BLaER1 treated with 17β-estradiol and CSF1 and Interleukin-3, amounts not matched to agents 10 nM and 100 nM (cell line): ENCODE measurements around the gene WDR72.
"Not testable (repeated sequence)": the region's sequence is repeated elsewhere in the genome, so short reads cannot be mapped to it uniquely, and the experiment has no call there.

Experiments used
- H3K27ac ChIP-seq, 11 experiments: shearing (Covaris generic); formaldehyde crosslinking; 2 replicates each; pipeline ENCODE4 v1.8.1; 2022
- H3K27me3 ChIP-seq, 11 experiments: shearing (Covaris generic); formaldehyde crosslinking; 2 replicates each; pipeline ENCODE4 v1.8.1; 2022
- H3K36me3 ChIP-seq, 11 experiments: shearing (Covaris generic); formaldehyde crosslinking; 2 replicates each; pipeline ENCODE4 v1.8.1; 2022
- H3K4me1 ChIP-seq, 10 experiments: shearing (Covaris generic); formaldehyde crosslinking; 2 replicates each; pipeline ENCODE4 v1.8.1; 2022
- H3K4me2 ChIP-seq, 11 experiments: shearing (Covaris generic); formaldehyde crosslinking; 2 replicates each; pipeline ENCODE4 v1.8.1; 2022
- H3K4me3 ChIP-seq, 10 experiments: shearing (Covaris generic); formaldehyde crosslinking; 2 replicates each; pipeline ENCODE4 v1.8.1; 2022
- H3K9ac ChIP-seq, 11 experiments: shearing (Covaris generic); formaldehyde crosslinking; 2 replicates each; pipeline ENCODE4 v1.8.1; 2022
- H3K9me3 ChIP-seq, 11 experiments: shearing (Covaris generic); formaldehyde crosslinking; replicated peaks in 1 of 11; 2 replicates each; pipeline ENCODE4 v1.8.1; 2022
- H4K20me1 ChIP-seq, 11 experiments: shearing (Covaris generic); formaldehyde crosslinking; 2 replicates each; pipeline ENCODE4 v1.8.1; 2022
- Cebpa-rat ChIP-seq, 11 experiments: shearing (Covaris generic); IDR thresholded peaks; 2 replicates each; pipeline ENCODE4 v1.8.1; 2022

The WDR72 gene

GRCh38 chr15:53716909-53717876 lies 42.3 kb downstream of the WDR72 start:
- Histone ChIP-seq H3K27me3 (no peaks in the 10 kb centered on the region), H3K36me3 (no peaks in the 10 kb centered on the region), H4K20me1 (no peaks in the 10 kb centered on the region), H3K4me2 (no peak overlapping the region), H3K27ac (no peak overlapping the region), H3K4me3 (no peak overlapping the region), H3K9ac (no peak overlapping the region), H3K9me3 (no peaks in the 10 kb centered on the region), H3K4me1 (no peaks in the 10 kb centered on the region)
- no peak for TF ChIP-seq Cebpa-rat (IDR thresholded peaks at IDR 0.05)

- H3K27ac ChIP-seq: no peak overlapping the region
- no peaks in the 10 kb centered on the region for H3K27me3 ChIP-seq
- no peaks in the 10 kb centered on the region for H4K20me1 ChIP-seq
- H3K9ac ChIP-seq: no peak overlapping the region
- H3K4me2 ChIP-seq: no peak overlapping the region
- no peak overlapping the region for H3K4me3 ChIP-seq
- H3K9me3 ChIP-seq: no peaks in the 10 kb centered on the region
- TF ChIP-seq Cebpa-rat (IDR thresholded peaks at IDR 0.05): no peak
- H3K36me3 ChIP-seq: no peaks in the 10 kb centered on the region
- H3K4me1 ChIP-seq: peaks cover 8 to 14% (median 10%) of the 10 kb centered on the region in 10 experiments; a peak in 16 of 20 replicates
Observed at GRCh38 chr15:53713218-53713617, 46.2 kb downstream of the WDR72 start.

- H4K20me1 ChIP-seq: no peaks in the 10 kb centered on the region
- H3K4me2 ChIP-seq: no peak overlapping the region
- H3K4me1 ChIP-seq: peaks cover 8 to 14% (median 10%) of the 10 kb centered on the region in 10 experiments; a peak in 16 of 20 replicates
- H3K9me3 ChIP-seq: no peaks in the 10 kb centered on the region
- no peak for TF ChIP-seq Cebpa-rat (IDR thresholded peaks at IDR 0.05)
- no peak overlapping the region for H3K4me3 ChIP-seq
- H3K27ac ChIP-seq: no peak overlapping the region
- no peaks in the 10 kb centered on the region for H3K36me3 ChIP-seq
- H3K27me3 ChIP-seq: no peaks in the 10 kb centered on the region
- H3K9ac ChIP-seq: no peak overlapping the region
Observed at GRCh38 chr15:53710906-53711305, 48.6 kb downstream of the WDR72 start.

- peak overlapping the region; percentile 2 to 54 (median 43); a peak in 19 of 22 replicates for H3K4me2 ChIP-seq
- H3K27ac ChIP-seq: no peak overlapping the region
- no peaks in the 10 kb centered on the region for H3K27me3 ChIP-seq
- peaks cover 8 to 14% (median 10%) of the 10 kb centered on the region in 10 experiments; a peak in 16 of 20 replicates for H3K4me1 ChIP-seq
- TF ChIP-seq Cebpa-rat (IDR thresholded peaks at IDR 0.05): no peak
- H3K9me3 ChIP-seq: no peaks in the 10 kb centered on the region
- H3K9ac ChIP-seq: no peak overlapping the region
- H4K20me1 ChIP-seq: no peaks in the 10 kb centered on the region
- no peaks in the 10 kb centered on the region for H3K36me3 ChIP-seq
- no peak overlapping the region for H3K4me3 ChIP-seq
Observed at GRCh38 chr15:53709821-53710220, 49.6 kb downstream of the WDR72 start.

GRCh38 chr15:53695365-53695764 lies 64.1 kb downstream of the WDR72 start:
- no peaks in the 10 kb centered on the region for H3K4me1 ChIP-seq
- H3K9ac ChIP-seq: no peak overlapping the region

GRCh38 chr15:53694476-53694874 lies 65.0 kb downstream of the WDR72 start:
- H3K27ac ChIP-seq: no peak overlapping the region
- H3K9me3 ChIP-seq: no peaks in the 10 kb centered on the region
- H3K4me2 ChIP-seq: no peak overlapping the region
- TF ChIP-seq Cebpa-rat (IDR thresholded peaks at IDR 0.05): no peak
- no peak overlapping the region for H3K9ac ChIP-seq
- H3K36me3 ChIP-seq: no peaks in the 10 kb centered on the region
- no peaks in the 10 kb centered on the region for H4K20me1 ChIP-seq
- H3K27me3 ChIP-seq: no peaks in the 10 kb centered on the region
- H3K4me3 ChIP-seq: no peak overlapping the region
- H3K4me1 ChIP-seq: no peaks in the 10 kb centered on the region

More at GRCh38 chr15:53695365-53695764, 64.1 kb downstream of the WDR72 start:
- Histone ChIP-seq H3K27me3 (no peaks in the 10 kb centered on the region), H3K36me3 (no peaks in the 10 kb centered on the region), H3K27ac (no peak overlapping the region), H3K4me3 (no peak overlapping the region), H3K4me2 (no peak overlapping the region), H4K20me1 (no peaks in the 10 kb centered on the region), H3K9me3 (no peaks in the 10 kb centered on the region)
- TF ChIP-seq Cebpa-rat (IDR thresholded peaks at IDR 0.05): no peak

- Histone ChIP-seq H3K4me2 (no peak overlapping the region), H3K9me3 (no peaks in the 10 kb centered on the region), H3K27me3 (no peaks in the 10 kb centered on the region), H3K4me1 (no peaks in the 10 kb centered on the region), H3K27ac (no peak overlapping the region), H3K4me3 (no peak overlapping the region), H3K36me3 (no peaks in the 10 kb centered on the region), H3K9ac (no peak overlapping the region), H4K20me1 (no peaks in the 10 kb centered on the region)
- TF ChIP-seq Cebpa-rat (IDR thresholded peaks at IDR 0.05): no peak
Observed at GRCh38 chr15:53693729-53694475, 65.6 kb downstream of the WDR72 start.

GRCh38 chr15:53684162-53684561 lies 75.3 kb downstream of the WDR72 start:
- H3K9ac ChIP-seq, H3K4me3 ChIP-seq, H3K27me3 ChIP-seq, H3K27ac ChIP-seq, H3K4me1 ChIP-seq, H4K20me1 ChIP-seq, H3K4me2 ChIP-seq, H3K36me3 ChIP-seq, H3K9me3 ChIP-seq: not testable (repeated sequence)

- Histone ChIP-seq H3K4me3 (no peak overlapping the region), H3K4me1 (peaks cover 0 to under 1% (median 0%) of the 10 kb centered on the region in 10 experiments; a peak in 1 of 20 replicates), H4K20me1 (no peaks in the 10 kb centered on the region), H3K9me3 (no peaks in the 10 kb centered on the region), H3K36me3 (no peaks in the 10 kb centered on the region), H3K27ac (no peak overlapping the region), H3K27me3 (no peaks in the 10 kb centered on the region), H3K9ac (no peak overlapping the region), H3K4me2 (no peak overlapping the region)
- TF ChIP-seq Cebpa-rat (IDR thresholded peaks at IDR 0.05): no peak
Observed at GRCh38 chr15:53681056-53681455, 78.4 kb downstream of the WDR72 start.
